ENCODE measurements around the gene PGAP3. TPM values are rescaled to one million over a fixed set of nuclear protein-coding genes. Genes with fewer than 3 reads are reported as not detected.

PGAP3 gene
- total RNA-seq, 2 donors from 2014 or later: 22.6 to 29.3 TPM

DNA sequence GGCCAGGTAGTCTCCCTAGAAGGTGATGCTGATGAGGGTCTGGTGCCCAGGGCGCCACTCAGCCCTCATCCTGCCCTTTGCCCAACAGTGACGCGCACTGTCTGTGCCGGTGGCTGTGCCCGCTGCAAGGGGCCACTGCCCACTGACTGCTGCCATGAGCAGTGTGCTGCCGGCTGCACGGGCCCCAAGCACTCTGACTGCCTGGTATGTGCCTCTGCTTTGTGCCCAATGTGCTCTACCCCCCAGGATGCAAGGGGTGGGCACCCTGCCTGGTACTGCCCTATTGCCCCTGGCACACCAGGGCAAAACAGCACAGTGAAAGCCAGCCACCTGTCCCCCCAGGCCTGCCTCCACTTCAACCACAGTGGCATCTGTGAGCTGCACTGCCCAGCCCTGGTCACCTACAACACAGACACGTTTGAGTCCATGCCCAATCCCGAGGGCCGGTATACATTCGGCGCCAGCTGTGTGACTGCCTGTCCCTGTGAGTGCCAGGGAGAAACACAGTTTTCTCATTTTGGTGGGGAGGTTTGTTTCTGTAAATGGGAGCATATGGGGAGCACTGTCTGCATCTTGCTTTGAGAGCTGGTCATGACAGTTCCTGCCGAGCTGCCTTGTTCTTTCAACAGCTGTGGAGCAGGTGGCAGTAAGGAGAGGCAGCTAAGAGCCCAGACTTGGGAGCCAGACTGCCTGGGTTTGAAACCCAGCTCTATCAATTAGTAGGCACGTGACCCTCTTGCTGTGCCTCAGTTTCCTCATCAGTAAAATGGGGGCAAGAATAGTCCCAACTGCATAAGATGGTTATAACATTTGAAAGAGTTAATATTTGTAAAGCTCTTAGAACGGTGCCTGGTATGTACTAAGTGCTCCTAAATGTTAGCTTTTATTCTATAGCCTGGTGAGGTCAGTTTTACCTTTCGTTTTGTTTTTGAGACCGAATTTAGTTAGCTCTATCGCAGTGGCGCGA is 22.4 kb upstream of the PGAP3 start:
- Histone ChIP-seq H3K27ac (ENCODE audit: low read depth, low read length) (no peak overlapping the region), H3K4me3 (ENCODE audit: low read length) (no peak overlapping the region), H3K4me1 (ENCODE audit: control insufficient read depth, insufficient read depth, low read length) (peaks cover 5% of the 10 kb centered on the region), H3K27me3 (ENCODE audit: control insufficient read depth, insufficient read depth, low read length, poor library complexity, severe bottlenecking) (no peaks in the 10 kb centered on the region), H3K36me3 (ENCODE audit: control insufficient read depth, insufficient read depth, low read length) (peaks cover 62% of the 10 kb centered on the region), H3K9me3 (ENCODE audit: control insufficient read depth, low read length) (no peaks in the 10 kb centered on the region), H3K9ac (ENCODE audit: extremely low read depth, low read length, poor library complexity, severe bottlenecking) (no peak overlapping the region)
- Mint-ChIP-seq H3K4me1 (peaks cover 7% of the 10 kb centered on the region), H3K27me3 (ENCODE audit: insufficient read depth) (no peaks in the 10 kb centered on the region), H3K27ac (no peak overlapping the region), H3K9me3 (no peaks in the 10 kb centered on the region), H3K36me3 (ENCODE audit: low read depth) (peaks cover 51% of the 10 kb centered on the region), H3K4me3 (no peak overlapping the region)
- DNase-seq: no peak
- WGBS, 2 experiments (ENCODE audit: insufficient coverage in 1 of 2, insufficient read length in 1 of 2): 95 to 96% methylated on average over 17 to 20 of the region's 20 CpGs
- TF ChIP-seq, protein P1, sequence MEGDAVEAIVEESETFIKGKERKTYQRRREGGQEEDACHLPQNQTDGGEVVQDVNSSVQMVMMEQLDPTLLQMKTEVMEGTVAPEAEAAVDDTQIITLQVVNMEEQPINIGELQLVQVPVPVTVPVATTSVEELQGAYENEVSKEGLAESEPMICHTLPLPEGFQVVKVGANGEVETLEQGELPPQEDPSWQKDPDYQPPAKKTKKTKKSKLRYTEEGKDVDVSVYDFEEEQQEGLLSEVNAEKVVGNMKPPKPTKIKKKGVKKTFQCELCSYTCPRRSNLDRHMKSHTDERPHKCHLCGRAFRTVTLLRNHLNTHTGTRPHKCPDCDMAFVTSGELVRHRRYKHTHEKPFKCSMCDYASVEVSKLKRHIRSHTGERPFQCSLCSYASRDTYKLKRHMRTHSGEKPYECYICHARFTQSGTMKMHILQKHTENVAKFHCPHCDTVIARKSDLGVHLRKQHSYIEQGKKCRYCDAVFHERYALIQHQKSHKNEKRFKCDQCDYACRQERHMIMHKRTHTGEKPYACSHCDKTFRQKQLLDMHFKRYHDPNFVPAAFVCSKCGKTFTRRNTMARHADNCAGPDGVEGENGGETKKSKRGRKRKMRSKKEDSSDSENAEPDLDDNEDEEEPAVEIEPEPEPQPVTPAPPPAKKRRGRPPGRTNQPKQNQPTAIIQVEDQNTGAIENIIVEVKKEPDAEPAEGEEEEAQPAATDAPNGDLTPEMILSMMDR (conservative IDR thresholded peaks at IDR 0.05): no peak

GRCh38 chr17:39709319-39709997 is 21.6 kb upstream of the PGAP3 start:
- Mint-ChIP-seq H3K36me3 (ENCODE audit: low read depth) (peaks cover 50% of the 10 kb centered on the region), H3K4me3 (no peak overlapping the region), H3K9me3 (no peaks in the 10 kb centered on the region), H3K27ac (peak overlapping the region; percentile 36), H3K4me1 (peaks cover 15% of the 10 kb centered on the region), H3K27me3 (ENCODE audit: insufficient read depth) (no peaks in the 10 kb centered on the region)
- TF ChIP-seq, protein P1 (conservative IDR thresholded peaks at IDR 0.05): no peak
- H3K9me3 ChIP-seq (ENCODE audit: control insufficient read depth, low read length): no peaks in the 10 kb centered on the region
- H3K36me3 ChIP-seq (ENCODE audit: control insufficient read depth, insufficient read depth, low read length): peaks cover 58% of the 10 kb centered on the region
- peaks cover 8% of the 10 kb centered on the region for H3K4me1 ChIP-seq (ENCODE audit: control insufficient read depth, insufficient read depth, low read length)
- DNase-seq: no peak
- whole genome bisulfite sequencing, 2 experiments (ENCODE audit: insufficient coverage in 1 of 2, insufficient read length in 1 of 2): 90 to 96% methylated on average over 7 to 14 of the region's 14 CpGs
- H3K4me3 ChIP-seq (ENCODE audit: low read length): no peak overlapping the region
- H3K27ac ChIP-seq (ENCODE audit: low read depth, low read length): no peak overlapping the region
- no peak overlapping the region for H3K9ac ChIP-seq (ENCODE audit: extremely low read depth, low read length, poor library complexity, severe bottlenecking)
- H3K27me3 ChIP-seq (ENCODE audit: control insufficient read depth, insufficient read depth, low read length, poor library complexity, severe bottlenecking): no peaks in the 10 kb centered on the region

- H3K4me3 Mint-ChIP-seq: no peak overlapping the region
- no peaks in the 10 kb centered on the region for H3K27me3 Mint-ChIP-seq (ENCODE audit: insufficient read depth)
- 95 to 100% methylated on average over 2 to 7 of the region's 7 CpGs for WGBS, 2 experiments (ENCODE audit: insufficient coverage in 1 of 2, insufficient read length in 1 of 2)
- Histone ChIP-seq H3K27me3 (ENCODE audit: control insufficient read depth, insufficient read depth, low read length, poor library complexity, severe bottlenecking) (no peaks in the 10 kb centered on the region), H3K4me1 (ENCODE audit: control insufficient read depth, insufficient read depth, low read length) (peaks cover 8% of the 10 kb centered on the region), H3K4me3 (ENCODE audit: low read length) (no peak overlapping the region), H3K9ac (ENCODE audit: extremely low read depth, low read length, poor library complexity, severe bottlenecking) (no peak overlapping the region), H3K9me3 (ENCODE audit: control insufficient read depth, low read length) (no peaks in the 10 kb centered on the region), H3K27ac (ENCODE audit: low read depth, low read length) (no peak overlapping the region), H3K36me3 (ENCODE audit: control insufficient read depth, insufficient read depth, low read length) (peaks cover 44% of the 10 kb centered on the region)
- H3K27ac Mint-ChIP-seq: no peak overlapping the region
- H3K4me1 Mint-ChIP-seq: peaks cover 38% of the 10 kb centered on the region
- no peak for DNase-seq
- peaks cover 40% of the 10 kb centered on the region for H3K36me3 Mint-ChIP-seq (ENCODE audit: low read depth)
- H3K9me3 Mint-ChIP-seq: no peaks in the 10 kb centered on the region
- TF ChIP-seq, protein P1 (conservative IDR thresholded peaks at IDR 0.05): no peak
Measured at GRCh38 chr17:39706921-39707337, 19.1 kb upstream of the PGAP3 start.
